Stimulated activated CD8-positive, alpha-beta memory T cell treated with anti-CD3 and anti-CD28 coated beads, Interleukin-15, amount 100 ng/mL, for 4 hours (primary cell): ENCODE data around the gene SLC16A11.
"Not testable (repeated sequence)": the region's sequence is repeated elsewhere in the genome, so short reads cannot be mapped to it uniquely, and the experiment has no call there.

ENCODE experiments used
- DNase-seq, 2 donors: peaks; one replicate each; pipeline ENCODE4 v3.0.0-alpha.2; 2020; ENCODE audit warnings: low read depth in 2 of 2

Gene SLC16A11, protein sequence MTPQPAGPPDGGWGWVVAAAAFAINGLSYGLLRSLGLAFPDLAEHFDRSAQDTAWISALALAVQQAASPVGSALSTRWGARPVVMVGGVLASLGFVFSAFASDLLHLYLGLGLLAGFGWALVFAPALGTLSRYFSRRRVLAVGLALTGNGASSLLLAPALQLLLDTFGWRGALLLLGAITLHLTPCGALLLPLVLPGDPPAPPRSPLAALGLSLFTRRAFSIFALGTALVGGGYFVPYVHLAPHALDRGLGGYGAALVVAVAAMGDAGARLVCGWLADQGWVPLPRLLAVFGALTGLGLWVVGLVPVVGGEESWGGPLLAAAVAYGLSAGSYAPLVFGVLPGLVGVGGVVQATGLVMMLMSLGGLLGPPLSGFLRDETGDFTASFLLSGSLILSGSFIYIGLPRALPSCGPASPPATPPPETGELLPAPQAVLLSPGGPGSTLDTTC

DNA sequence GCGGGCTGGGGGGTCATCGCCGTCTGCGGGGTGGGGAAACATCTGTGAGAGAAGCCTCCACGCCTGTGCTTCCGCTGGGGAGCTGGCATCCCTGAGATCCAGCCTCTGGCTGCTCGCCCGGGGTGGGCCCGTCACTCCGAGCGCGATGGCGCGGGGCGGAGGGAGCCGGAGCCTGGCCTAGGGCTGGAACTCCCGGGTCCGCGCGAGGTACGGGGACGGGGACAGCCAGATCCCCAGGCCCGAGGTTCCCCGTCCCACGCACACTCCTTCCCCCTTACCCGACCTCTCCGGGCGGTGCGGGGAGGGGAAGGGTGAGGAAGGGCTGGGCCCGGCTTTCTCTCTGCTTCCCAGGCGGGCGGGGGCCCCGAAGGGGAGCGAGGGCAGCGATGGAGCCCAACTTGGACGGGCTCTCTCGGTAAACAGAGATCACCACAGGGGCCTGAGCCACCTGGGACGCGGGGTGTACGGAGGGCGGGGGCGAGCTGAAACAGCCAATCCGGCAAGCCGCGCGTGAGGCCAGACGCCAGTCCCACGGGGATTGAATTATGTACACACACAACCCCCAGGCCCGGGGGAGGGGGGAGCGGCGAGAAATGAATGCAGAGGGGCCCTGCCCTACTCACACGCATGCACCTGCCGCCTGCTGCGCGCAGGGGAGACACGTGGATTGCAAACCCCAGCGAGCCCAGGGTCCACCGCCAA lies at the start of gene SLC16A11:
SLC16A11 (minus strand) TSS at position 596 of the 702 bp plus-strand sequence; CDS start at position 17, 579 bp downstream.
- no peak for DNase-seq

DNA sequence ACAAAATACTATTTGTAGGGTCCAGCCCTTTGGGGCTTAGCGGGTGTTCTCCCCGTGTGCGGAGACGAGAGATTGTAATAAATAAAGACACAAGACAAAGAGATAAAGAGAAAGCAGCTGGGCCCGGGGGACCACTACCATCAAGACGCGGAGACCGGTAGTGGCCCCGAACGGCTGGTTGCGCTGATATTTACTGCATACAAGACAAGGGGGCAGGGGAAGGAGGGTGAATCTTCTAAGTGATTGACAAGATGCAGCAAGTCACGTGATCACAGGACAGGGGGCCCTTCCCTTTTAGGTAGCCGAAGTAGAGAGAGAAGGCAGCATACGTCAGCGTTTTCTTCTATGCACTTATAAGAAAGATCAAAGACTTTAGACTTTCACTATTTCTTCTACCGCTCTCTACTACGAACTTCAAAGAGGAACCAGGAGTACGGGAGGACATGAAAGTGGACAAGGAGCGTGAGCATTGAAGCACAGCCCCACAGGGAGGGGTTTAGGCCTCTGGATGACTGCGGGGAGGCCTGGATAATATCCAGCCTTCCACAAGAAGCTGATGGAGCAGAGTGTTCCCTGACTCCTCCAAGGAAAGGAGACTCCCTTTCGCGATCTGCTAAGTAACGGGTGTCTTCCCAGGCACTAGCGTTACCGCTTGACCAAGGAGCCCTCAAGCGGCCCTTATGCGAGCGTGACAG lies 47.6 kb upstream of the SLC16A11 start:
- not testable (repeated sequence) for DNase-seq

DNA sequence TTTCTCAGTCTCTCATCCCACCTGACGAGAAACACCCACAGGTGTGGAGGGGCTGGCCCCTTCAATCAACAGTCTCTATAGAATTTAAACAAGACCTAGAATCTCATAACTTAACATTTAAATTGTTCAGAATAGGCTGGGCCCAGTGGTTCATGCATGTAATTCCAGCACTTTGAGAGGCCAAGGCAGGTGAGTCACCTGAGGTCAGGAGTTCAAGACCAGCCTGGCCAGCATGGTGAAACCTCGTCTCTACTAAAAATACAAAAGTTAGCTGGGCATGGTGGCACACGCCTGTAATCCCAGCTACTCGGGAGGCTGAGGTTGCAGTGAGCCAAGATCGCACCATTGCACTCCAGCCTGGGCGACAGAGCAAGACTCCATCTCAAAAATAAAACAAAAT lies 45.7 kb upstream of the SLC16A11 start:
- DNase-seq = not testable (repeated sequence)

DNA sequence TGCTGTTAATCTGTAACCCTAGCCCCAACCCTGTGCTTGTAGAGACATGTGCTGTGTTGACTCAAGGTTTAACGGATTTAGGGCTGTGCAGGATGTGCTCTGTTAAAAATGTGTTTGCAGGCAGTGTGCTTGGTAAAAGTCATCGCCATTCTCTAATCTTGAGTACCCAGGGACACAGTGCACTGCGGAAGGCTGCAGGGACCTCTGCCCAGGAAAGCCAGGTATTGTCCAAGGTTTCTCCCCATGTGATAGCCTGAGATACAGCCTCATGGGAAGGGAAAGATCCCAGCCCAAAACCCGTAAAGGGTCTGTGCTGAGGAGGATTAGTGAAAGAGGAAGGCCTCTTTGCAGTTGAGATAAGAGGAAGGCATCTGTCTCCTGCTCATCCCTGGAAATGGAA lies 44.5 kb upstream of the SLC16A11 start:
- not testable (repeated sequence) for DNase-seq

DNA sequence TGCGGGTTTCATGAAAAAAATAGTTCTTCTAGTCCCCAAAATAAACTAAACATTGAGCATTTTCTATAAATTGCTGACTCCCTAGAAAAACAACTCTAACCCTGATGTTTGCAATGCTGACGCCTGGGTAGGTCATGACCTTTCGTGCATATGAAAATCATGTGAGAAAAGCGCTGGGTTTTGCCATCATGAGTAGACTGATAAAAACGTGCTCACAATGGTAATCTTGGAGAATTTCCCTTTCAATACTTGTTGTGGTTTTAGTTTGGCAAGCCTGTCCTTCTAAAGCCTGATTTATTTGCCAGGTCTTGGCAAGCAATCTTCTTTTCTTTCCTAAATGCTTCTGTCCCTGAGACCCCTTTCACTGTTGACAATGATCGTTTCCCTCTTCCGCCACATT lies 40.2 kb upstream of the SLC16A11 start:
- no peak for DNase-seq

DNA sequence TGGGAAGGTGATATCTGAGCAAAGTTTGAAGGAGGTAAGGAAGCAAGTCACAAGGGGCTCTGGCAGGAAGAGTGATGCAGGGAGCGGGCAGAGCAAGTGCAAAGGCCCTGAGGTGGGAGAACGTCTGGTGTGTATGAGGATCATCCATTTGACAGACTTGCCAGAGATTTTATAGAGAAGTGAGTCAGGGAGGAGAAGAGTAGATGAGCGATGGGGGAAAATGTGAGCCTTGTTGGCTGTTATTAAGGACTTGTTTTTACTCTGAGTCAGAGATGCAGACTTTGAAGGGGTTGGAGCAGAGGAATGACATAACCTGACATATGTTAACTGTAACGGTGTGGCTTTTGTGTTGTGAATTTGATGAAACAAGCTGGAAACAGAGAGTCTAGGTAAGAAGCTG lies 39.7 kb upstream of the SLC16A11 start:
- DNase-seq = no peak

DNA sequence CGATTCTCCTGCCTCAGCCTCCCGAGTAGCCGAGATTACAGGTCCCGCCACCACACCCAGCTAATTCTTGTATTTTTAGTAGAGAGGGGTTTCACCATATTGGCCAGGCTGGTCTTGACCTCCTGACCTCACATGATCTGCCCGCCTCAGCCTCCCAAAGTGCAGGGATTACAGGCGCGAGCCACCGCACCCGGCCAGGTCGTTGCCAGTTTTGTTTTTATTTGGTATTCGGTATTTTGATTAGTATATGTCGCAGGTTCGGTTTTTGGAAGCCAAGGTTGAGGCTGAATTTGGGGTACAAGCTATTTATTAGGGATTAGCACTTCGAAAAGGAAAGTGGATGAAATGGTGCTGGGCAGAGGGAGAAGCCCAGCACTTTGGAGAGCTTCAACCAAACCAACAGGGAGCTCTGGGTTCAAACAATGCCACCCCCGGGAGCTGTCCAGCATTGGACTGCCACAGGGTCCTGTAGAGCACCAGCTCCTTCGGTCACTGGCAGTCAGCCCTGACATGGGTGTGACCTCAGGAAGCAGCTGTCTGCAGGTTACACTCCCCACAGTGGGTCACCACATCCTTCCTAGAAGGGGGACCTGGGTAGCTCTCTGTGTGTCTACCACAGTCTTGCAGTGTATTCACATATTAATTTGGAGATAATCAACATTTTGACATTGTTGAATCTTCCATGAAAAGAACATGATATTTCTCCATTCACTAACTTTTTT lies 37.6 kb upstream of the SLC16A11 start:
- DNase-seq = no peak

DNA sequence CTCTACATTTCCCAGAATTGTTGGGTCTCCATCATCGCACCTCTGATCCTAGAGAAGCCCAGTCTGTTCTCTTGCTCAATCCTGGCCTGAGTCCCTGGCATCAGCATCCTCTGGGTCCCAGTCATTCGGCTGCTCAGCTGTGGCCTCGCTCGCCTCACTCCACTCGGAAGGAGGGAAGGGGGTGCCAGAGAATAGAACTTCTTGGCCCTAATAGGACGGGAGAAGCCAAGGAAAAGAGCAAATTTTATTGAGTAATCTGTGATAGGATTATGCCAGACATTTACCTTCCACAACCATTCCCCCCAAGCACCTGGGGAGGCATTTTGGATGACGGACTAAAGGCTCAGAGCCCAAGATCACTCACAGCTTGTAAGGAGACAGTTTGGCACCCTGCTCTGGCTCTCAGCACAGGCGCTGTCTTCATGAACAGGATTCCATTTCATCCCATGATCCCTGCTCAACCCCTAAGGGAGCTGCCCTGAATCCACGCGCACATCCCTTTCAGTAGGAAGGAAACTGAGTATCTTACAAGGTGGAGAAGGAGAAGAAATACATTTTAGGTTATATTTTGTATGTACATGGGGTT lies 36.7 kb upstream of the SLC16A11 start:
- no peak for DNase-seq

DNA sequence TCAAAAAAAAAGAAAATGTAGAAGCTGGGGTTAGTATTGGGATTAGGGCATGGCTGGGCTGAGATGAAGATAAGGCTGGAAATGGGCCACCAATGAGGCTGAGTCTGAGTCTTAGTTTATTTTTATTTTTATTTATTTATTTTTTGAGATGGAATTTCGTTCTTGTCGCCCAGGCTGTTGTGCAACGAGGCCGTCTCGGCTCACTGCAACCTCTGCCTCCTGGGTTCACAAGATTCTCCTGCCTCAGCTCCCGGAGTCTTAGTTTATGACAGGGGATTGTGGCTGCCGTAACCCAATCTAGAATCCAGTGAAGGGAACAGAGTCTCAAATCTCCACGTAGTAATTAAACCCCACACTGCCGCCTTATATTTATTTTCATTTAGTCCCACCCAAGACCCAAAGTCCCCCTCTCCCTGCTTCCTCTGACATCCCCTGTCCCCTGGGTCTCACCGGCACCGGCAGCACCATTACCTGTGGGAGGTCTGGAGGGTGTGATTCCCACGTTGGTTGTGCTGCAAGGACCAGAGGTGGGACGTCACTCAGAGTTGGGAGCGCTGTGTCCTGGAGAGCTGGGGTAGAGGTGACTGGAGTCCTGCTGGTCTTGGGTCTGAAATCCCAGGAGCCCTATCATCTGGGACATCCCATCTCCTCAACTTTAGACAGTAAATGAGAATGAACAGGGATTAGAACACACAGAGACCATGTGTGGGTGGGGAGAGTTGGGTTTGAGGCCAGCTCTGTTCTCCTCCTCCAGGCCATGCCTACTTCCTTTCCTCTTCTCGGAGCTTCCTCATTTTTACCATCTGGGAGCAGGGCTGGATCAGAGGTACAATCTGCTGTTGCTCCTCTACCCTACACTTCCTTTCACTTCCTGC lies 35.9 kb upstream of the SLC16A11 start, which contains the start of gene CLEC10A:
CLEC10A (minus strand) TSS at position 671 of the 875 bp plus-strand sequence. CDS start 1,439 bp downstream, outside the sequence.
- no peak for DNase-seq

DNA sequence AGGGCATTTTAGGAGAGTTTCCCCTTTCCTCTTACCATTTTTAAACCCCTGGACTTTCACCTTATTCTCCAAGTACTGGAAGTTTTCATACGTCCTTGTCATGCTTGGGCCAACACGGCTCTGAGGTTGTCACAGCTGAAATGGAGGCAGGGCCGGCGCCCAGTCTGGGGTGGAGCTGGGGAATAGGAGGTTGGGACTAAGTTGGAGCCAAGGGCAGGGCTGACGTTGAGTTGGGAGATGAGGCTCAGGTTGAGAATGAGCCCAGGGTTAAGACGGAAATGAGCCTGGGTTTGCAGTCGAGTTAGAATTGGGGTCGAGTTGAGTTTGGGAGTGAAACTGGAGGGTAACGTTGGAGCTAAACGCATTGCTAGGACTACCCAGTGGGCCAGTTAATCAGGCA lies 34.8 kb upstream of the SLC16A11 start:
- no peak for DNase-seq

DNA sequence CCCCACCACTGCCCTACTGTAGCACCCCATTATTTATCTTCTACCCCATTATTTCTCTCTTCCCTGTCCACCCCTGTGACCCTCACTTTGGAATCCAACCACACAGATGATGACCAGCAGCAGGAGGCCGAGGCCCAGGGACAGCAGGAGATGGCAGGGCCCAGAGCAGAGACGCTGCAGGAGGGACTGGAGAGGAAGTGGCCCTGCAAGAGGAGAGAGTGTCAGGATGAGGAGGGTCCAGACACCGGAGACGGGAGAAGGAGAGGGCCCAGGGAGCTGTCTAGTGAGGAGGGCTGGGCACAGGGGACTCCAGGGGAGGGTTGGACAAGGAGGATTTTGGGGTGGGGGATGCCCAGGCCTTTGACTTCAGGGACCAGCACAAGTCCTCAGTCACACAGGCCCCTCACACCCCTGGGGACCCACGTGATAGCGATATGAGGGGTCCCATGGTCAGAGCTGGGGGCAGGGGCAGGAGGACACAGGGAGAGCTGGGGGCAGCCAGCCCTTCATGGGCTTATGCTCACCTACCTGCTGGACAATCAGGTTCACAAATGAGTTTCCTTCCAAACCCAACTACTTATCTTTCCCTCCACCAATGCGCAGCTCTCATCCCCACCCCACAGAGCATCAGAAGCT lies 34.1 kb upstream of the SLC16A11 start:
- DNase-seq = no peak

DNA sequence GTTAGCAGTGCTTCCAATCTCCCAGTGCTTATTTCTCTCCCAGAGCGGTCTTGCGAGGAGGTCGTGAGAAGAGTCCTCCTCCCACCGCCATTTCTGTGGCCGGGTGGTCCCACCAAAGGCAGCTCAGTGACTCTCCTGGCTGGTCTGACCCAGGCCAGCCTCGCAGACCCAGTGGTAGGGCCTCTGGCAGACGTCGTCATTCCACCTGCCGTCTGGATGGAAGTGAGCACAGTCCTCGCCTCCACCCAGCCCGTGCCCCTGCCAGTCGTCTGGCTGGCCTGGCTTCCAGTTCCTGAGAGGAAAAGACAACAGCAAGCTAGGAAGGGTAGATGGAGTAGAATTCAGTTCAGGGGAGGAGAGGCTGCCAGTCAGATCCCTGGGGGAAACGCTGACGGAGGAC lies 31.0 kb upstream of the SLC16A11 start:
- no peak for DNase-seq

DNA sequence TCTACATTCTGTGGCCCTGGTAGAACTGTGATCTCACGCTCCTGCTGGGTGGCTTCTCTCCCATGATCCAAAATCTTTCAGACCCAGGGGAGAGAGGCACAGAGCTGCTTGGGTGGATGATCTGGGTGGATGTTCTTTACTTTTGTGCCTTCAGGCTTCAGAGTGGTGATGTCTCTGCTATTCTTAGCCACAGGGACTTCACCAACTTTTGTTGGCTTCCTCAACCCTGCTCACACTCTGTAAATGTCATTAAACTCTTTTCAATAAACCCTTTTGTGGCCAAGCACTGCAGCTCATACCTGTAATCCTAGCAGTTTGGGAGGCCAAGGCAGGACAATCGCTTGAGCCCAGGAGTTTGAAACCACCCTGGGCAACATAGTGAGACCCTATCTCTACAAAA lies 28.5 kb upstream of the SLC16A11 start:
- no peak for DNase-seq

DNA sequence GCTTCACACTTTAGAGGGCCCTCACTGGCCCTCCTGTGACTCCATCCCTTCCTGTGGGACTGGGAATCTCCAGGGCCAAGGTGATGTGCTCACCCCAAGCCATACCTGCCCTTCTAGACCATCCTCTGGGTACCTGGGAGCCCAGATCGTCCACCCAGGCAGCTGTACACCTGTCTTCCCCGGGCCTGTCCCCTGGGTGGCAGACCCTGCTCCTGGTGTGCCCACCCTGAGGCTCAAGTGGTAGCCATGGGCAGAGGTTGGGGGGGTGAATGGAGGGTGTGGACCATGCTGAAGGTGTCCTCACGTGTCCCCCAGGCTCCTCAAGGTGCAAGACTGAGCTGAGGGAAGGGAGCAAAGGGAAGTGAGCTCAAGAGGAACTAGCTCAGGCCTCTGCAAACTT lies 26.8 kb upstream of the SLC16A11 start:
- DNase-seq = no peak

DNA sequence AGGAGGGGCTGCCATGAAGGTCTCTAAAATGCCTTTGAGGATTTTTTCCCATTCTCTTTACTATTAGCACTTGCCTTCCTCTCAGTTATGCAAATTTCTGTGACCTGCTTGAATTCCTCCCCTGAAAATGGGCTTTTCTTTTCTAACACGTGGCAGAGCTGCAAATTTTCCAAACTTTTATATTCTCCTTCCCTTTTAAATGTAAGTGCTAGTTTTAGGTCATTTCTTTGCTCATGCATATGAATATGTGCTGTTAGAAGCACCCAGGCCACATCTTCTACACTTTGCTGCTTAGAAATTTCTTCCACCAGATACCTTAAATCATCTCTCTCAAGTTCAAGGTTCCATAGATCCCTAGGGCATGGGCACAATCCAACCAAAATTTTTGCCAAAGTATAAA lies 24.4 kb upstream of the SLC16A11 start:
- DNase-seq = no peak

DNA sequence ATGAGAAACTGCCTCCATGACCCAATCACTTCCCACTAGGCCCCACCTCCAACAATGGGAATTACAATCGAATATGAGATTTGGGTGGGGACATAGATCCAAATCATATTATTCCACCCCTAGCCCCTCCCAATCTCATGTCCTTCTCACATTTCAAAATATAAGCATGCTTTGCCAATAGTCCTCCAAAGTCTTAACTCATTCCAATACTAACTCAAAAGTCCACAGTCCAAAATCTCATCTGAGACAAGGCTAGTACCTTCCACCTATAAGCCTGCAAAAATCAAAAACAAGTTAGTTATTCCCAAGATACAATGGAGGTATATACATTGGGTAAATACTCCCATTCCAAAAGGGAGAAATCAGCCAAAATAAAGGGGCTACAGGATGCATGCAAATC lies 23.3 kb upstream of the SLC16A11 start:
- DNase-seq = no peak

DNA sequence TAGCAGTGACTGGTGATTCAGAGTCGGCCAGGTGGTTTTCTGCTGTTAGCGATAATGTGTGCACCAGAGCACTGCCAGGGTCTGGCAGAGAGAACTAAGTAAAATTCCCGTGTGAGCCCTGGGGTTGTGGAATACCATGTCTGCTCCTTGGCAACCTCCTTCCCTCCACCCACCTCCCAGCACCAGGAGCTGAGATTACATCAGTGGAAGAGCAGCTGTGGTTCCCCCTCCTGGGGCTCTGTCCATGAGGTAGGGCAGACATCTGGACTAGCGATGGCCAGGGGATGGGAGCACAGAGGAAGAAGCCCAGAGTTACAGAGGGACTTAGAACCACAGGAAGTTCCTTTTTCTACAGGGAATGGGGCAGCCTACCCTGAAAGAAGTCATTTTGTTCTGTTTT lies 20.4 kb upstream of the SLC16A11 start:
- no peak for DNase-seq

DNA sequence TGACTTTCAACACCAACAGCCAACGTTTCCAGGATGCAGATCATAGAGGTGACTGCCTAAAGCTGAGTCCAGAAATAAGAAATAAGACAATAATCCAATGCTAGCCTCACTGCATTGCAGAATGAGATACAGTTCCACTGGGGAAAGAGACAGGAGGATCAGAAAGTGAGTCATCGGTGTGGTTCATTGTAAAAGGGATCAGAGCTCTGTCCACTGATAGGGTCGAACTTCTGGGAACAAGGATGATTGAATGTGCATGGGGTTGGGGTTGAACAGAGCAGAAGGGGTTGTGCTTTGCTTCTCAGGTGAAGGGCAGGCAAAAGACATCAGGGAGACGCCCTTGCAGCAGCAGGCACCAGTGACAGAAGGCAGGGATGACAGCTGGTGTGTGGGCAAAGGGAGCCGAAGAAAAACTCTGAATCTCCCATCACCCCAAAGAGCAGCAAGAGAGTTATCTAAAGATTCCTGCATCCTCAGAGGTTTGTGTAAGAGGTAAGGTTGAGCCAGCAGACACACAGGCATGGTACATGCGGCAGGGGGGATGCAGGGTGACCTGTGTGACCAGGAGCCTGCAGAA lies 19.7 kb upstream of the SLC16A11 start:
- DNase-seq = no peak

DNA sequence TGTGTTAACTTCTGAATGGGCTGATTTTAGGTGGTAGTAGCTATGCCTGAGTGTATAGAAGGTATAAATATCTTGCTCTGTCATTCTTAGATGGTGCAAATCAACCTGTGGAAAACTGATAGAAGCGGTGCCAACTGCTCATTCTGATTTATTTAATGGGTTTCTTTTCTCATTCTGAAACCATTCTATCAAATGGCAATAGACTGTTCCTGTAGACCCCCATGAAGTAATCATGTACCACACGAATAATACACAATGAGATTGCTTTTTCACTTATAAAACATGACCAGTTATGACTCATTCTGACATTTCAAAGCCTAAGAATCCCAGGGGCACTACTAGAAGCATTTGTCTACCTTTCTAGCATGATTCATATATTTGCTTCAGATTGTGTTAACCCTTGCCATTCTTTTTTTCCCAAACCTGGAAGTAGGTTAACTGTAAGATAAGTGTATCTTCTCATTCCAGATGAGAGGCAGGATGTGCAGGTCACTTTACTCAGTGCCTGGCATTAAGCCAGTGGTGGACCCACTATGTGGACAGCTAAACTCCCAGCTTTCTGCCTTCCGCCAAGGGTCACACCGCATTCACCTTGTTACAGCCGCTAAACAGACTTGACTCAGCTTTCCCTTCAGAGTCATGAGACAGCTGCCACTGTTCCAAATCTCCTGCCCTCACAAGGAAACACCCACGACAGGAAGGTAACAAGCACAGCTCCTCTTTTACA lies 16.4 kb upstream of the SLC16A11 start:
- no peak for DNase-seq
